Liver (tissue), 9 donors: ENCODE measurements around the gene USP16. TPM values are rescaled to one million over a fixed set of nuclear protein-coding genes. Genes with fewer than 3 reads are reported as not detected.

ENCODE experiments used
- DNase-seq: peaks from one replicate; pipeline ENCODE4 v3.0.0-alpha.2; 2017; ENCODE audit warnings: low spot score
- H3K27ac ChIP-seq, 2 donors: one replicate each; pipeline ENCODE4 v1.7.0; 2013; ENCODE audit warnings: inconsistent platforms in 2 of 2, low read length in 2 of 2, control low read depth in 1 of 2, low read depth in 1 of 2, mild to moderate bottlenecking in 1 of 2
- H3K27me3 ChIP-seq, 4 donors: one replicate each; pipeline versions ENCODE4 v1.6.1 to v1.7.0; 2013; ENCODE audit warnings: low read length in 3 of 4, inconsistent platforms in 1 of 4, mild to moderate bottlenecking in 1 of 4, moderate library complexity in 1 of 4; ENCODE audit not compliant: control insufficient read depth in 4 of 4, insufficient read depth in 4 of 4
- H3K36me3 ChIP-seq, 4 donors: one replicate each; pipeline versions ENCODE4 v1.6.1 to v1.7.0; 2013; ENCODE audit warnings: low read length in 3 of 4, mild to moderate bottlenecking in 3 of 4, low read depth in 1 of 4, moderate library complexity in 1 of 4; ENCODE audit not compliant: control insufficient read depth in 4 of 4, insufficient read depth in 3 of 4
- H3K4me1 ChIP-seq, 4 donors: one replicate each; pipeline versions ENCODE4 v1.6.1 to v1.7.0; 2013; ENCODE audit warnings: low read length in 3 of 4, mild to moderate bottlenecking in 3 of 4, moderate library complexity in 1 of 4; ENCODE audit not compliant: control insufficient read depth in 4 of 4, insufficient read depth in 4 of 4
- H3K4me3 ChIP-seq, 3 donors: one replicate each; pipeline versions ENCODE4 v1.6.1 to v1.7.0; 2013; ENCODE audit warnings: low read length in 3 of 3, control low read depth in 1 of 3, low read depth in 1 of 3, mild to moderate bottlenecking in 1 of 3
- H3K9ac ChIP-seq, 2 donors: one replicate each; pipeline ENCODE4 v1.7.0; 2013; ENCODE audit warnings: low read length in 2 of 2, mild to moderate bottlenecking in 2 of 2, moderate library complexity in 2 of 2, control low read depth in 1 of 2, low read depth in 1 of 2
- H3K9me3 ChIP-seq, 4 donors: one replicate each; pipeline versions ENCODE4 v1.6.1 to v1.7.0; 2013; ENCODE audit warnings: low read length in 3 of 4; ENCODE audit not compliant: control insufficient read depth in 4 of 4
- EGR1 ChIP-seq, 2 donors: IDR thresholded peaks; 2 replicates each; pipeline ENCODE4 v1.6.1; 2016 to 2018; ENCODE audit warnings: antibody characterized with exemption in 2 of 2, low read depth in 2 of 2
- FOXA1 ChIP-seq: IDR thresholded peaks from 2 replicates; pipeline ENCODE4 v1.6.1; 2016; ENCODE audit warnings: antibody characterized with exemption
- FOXA2 ChIP-seq: IDR thresholded peaks from 2 replicates; pipeline ENCODE4 v1.6.1; 2016; ENCODE audit warnings: antibody characterized with exemption
- GABPA ChIP-seq, 2 donors: IDR thresholded peaks in 1 of 2; conservative IDR thresholded peaks in 1 of 2; 2 replicates each; pipeline ENCODE4 v1.6.1; 2016; ENCODE audit warnings: antibody characterized with exemption in 2 of 2, mild to moderate bottlenecking in 1 of 2, moderate library complexity in 1 of 2
- HNF4A ChIP-seq, 2 donors: conservative IDR thresholded peaks; 2 replicates each; pipeline ENCODE4 v1.6.1; 2016; ENCODE audit warnings: antibody characterized with exemption in 2 of 2, mild to moderate bottlenecking in 2 of 2
- HNF4G ChIP-seq: IDR thresholded peaks from 2 replicates; pipeline ENCODE4 v1.6.1; 2016; ENCODE audit warnings: antibody characterized with exemption
- JUND ChIP-seq, 2 donors: IDR thresholded peaks; 2 replicates each; pipeline ENCODE4 v1.6.1; 2016; ENCODE audit warnings: antibody characterized with exemption in 2 of 2
- NR2F2 ChIP-seq: IDR thresholded peaks from 2 replicates; pipeline ENCODE4 v1.6.1; 2016; ENCODE audit warnings: antibody characterized with exemption
- RAD21 ChIP-seq, 2 donors: IDR thresholded peaks; 2 replicates each; pipeline ENCODE4 v1.6.1; 2016; ENCODE audit warnings: antibody characterized with exemption in 2 of 2, mild to moderate bottlenecking in 2 of 2
- RXRA ChIP-seq, 2 donors: IDR thresholded peaks; 2 replicates each; pipeline ENCODE4 v1.6.1; 2017 to 2018; ENCODE audit warnings: antibody characterized with exemption in 2 of 2, mild to moderate bottlenecking in 1 of 2
- SP1 ChIP-seq: IDR thresholded peaks from 2 replicates; pipeline ENCODE4 v1.6.1; 2018; ENCODE audit warnings: antibody characterized with exemption, mild to moderate bottlenecking
- TAF1 ChIP-seq: conservative IDR thresholded peaks from 2 replicates; pipeline ENCODE4 v1.6.1; 2016; ENCODE audit warnings: antibody characterized with exemption, mild to moderate bottlenecking
- YY1 ChIP-seq: IDR thresholded peaks from 2 replicates; pipeline ENCODE4 v1.6.1; 2016; ENCODE audit warnings: antibody characterized with exemption, mild to moderate bottlenecking
- WGBS: extraction: QIAGEN DNeasy Blood & Tissue Kit; methylation state at CpG from one replicate; pipeline ENCODE4 v1.1.7; 2013; 5-methylcytosine and 5-hydroxymethylcytosine counted together
- polyA plus RNA-seq, 2 donors: library from polyadenylated mRNA; stranded (reverse) in 1 of 2; unstranded in 1 of 2; fragments of 200-250 nt in 1 of 2; fragments of >200 nt in 1 of 2; fragmentation: Nextera tagmentation in 1 of 2; extraction: Ambion mirVana in 1 of 2; gene quantifications; one replicate each; pipeline versions ENCODE4 v1.2.1 to v1.2.3, GENCODE V29; 2013 to 2015
- total RNA-seq, 2 donors: library from RNA; depleted of rRNA; stranded (reverse); fragments of >200 nt; gene quantifications; one replicate each; pipeline ENCODE4 v1.2.3, GENCODE V29; 2014
- TF ChIP-seq, protein P1 (sequence below): fragments of 150-350 bp; IDR thresholded peaks from 2 replicates; pipeline ENCODE4 v1.5.1; 2017; ENCODE audit warnings: improper control_type of control experiment, low read depth, low read length; ENCODE audit not compliant: missing input control
- TF ChIP-seq, protein P2 (sequence below): IDR thresholded peaks from 2 replicates; pipeline ENCODE4 v1.6.1; 2016; ENCODE audit warnings: antibody characterized with exemption
- TF ChIP-seq, protein P3 (sequence below): IDR thresholded peaks from 2 replicates; pipeline ENCODE4 v1.6.1; 2016; ENCODE audit warnings: antibody characterized with exemption
- TF ChIP-seq, protein P4 (sequence below): IDR thresholded peaks from 2 replicates; pipeline ENCODE4 v1.6.1; 2016; ENCODE audit warnings: antibody characterized with exemption, mild to moderate bottlenecking
- TF ChIP-seq, protein P5 (sequence below): IDR thresholded peaks from 2 replicates; pipeline ENCODE4 v1.6.1; 2016; ENCODE audit warnings: antibody characterized with exemption
- donor health status: healthy.
- donor health status: healthy.
- donor health status: healthy.
- donor health status: healthy.
- donor health status: healthy.

Gene USP16
- total and polyA plus RNA-seq, 4 donors = 13.3 to 45.3 (median 18.1) TPM

DNA sequence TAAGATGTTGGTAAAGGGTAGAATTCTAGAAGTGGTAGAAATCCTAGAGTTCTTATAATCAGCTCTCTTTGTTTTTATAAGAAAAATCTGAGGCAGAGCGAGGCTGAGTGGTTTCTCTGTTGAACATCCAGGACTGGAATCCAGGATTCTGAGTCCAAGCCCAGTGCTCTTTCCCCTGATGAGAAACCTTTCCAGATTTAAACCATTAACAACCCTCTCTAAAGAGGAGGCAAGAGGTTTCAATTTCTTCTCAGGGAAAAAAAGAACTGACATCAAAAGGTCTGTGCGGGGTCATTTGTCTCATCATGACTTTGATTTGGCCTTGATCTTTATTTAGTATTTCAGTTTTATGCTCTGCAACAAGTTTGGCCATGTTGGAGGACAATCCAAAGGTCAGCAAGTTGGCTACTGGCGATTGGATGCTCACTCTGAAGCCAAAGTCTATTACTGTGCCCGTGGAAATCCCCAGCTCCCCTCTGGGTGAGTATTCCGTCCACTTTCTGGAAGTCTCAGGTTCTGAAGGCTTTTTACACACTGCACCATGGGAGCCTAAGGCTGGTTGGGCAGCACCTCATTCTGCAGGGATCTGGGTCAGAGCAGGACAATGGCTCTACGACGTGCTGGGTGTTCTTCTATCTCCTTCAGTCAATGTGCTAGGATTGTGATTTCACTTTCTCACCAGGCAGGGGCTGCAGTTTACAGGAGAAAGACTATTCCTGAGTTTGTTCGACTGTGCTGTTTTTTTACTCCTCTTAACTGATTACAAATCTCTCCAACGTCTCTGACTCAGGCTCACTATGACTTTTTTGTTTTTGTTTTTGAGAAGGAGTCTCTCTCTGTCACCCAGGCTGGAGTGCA is 67.9 kb downstream of the USP16 start:
- H3K27me3 ChIP-seq = no peaks in the 10 kb centered on the region
- H3K4me3 ChIP-seq = peak overlapping the region in 1 of 3 donors; percentile 22
- 31% methylated on average over 9 of the region's 9 CpGs for WGBS
- peak; percentile 99 for TF ChIP-seq HNF4A (conservative IDR thresholded peaks at IDR 0.05)
- peak; percentile 91 for TF ChIP-seq YY1
- peak; percentile 68 for TF ChIP-seq NR2F2
- TF ChIP-seq SP1 = peak; percentile 94
- TF ChIP-seq RXRA (IDR thresholded peaks at IDR 0.05) = peak; percentile 87 to 93
- peak in 1 of 2 donors; percentile 16 for TF ChIP-seq EGR1 (IDR thresholded peaks at IDR 0.05; ENCODE audit: low read depth in 2 of 2)
- peak; percentile 71 for TF ChIP-seq TAF1
- TF ChIP-seq, protein P1, sequence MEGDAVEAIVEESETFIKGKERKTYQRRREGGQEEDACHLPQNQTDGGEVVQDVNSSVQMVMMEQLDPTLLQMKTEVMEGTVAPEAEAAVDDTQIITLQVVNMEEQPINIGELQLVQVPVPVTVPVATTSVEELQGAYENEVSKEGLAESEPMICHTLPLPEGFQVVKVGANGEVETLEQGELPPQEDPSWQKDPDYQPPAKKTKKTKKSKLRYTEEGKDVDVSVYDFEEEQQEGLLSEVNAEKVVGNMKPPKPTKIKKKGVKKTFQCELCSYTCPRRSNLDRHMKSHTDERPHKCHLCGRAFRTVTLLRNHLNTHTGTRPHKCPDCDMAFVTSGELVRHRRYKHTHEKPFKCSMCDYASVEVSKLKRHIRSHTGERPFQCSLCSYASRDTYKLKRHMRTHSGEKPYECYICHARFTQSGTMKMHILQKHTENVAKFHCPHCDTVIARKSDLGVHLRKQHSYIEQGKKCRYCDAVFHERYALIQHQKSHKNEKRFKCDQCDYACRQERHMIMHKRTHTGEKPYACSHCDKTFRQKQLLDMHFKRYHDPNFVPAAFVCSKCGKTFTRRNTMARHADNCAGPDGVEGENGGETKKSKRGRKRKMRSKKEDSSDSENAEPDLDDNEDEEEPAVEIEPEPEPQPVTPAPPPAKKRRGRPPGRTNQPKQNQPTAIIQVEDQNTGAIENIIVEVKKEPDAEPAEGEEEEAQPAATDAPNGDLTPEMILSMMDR = no peak
- TF ChIP-seq FOXA2 = no peak
- TF ChIP-seq, protein P2, sequence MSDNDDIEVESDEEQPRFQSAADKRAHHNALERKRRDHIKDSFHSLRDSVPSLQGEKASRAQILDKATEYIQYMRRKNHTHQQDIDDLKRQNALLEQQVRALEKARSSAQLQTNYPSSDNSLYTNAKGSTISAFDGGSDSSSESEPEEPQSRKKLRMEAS = peak; percentile 79
- no peak for TF ChIP-seq GABPA (IDR thresholded peaks at IDR 0.05 in 1 of 2, conservative IDR thresholded peaks at IDR 0.05 in 1 of 2)
- TF ChIP-seq JUND (IDR thresholded peaks at IDR 0.05) = peak; percentile 48 to 79
- peak; percentile 39 for TF ChIP-seq FOXA1
- TF ChIP-seq, protein P3, sequence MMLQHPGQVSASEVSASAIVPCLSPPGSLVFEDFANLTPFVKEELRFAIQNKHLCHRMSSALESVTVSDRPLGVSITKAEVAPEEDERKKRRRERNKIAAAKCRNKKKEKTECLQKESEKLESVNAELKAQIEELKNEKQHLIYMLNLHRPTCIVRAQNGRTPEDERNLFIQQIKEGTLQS = peak; percentile 52
- peak; percentile 94 for TF ChIP-seq HNF4G
- TF ChIP-seq, protein P4, sequence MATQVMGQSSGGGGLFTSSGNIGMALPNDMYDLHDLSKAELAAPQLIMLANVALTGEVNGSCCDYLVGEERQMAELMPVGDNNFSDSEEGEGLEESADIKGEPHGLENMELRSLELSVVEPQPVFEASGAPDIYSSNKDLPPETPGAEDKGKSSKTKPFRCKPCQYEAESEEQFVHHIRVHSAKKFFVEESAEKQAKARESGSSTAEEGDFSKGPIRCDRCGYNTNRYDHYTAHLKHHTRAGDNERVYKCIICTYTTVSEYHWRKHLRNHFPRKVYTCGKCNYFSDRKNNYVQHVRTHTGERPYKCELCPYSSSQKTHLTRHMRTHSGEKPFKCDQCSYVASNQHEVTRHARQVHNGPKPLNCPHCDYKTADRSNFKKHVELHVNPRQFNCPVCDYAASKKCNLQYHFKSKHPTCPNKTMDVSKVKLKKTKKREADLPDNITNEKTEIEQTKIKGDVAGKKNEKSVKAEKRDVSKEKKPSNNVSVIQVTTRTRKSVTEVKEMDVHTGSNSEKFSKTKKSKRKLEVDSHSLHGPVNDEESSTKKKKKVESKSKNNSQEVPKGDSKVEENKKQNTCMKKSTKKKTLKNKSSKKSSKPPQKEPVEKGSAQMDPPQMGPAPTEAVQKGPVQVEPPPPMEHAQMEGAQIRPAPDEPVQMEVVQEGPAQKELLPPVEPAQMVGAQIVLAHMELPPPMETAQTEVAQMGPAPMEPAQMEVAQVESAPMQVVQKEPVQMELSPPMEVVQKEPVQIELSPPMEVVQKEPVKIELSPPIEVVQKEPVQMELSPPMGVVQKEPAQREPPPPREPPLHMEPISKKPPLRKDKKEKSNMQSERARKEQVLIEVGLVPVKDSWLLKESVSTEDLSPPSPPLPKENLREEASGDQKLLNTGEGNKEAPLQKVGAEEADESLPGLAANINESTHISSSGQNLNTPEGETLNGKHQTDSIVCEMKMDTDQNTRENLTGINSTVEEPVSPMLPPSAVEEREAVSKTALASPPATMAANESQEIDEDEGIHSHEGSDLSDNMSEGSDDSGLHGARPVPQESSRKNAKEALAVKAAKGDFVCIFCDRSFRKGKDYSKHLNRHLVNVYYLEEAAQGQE = peak; percentile 86
- TF ChIP-seq, protein P5, sequence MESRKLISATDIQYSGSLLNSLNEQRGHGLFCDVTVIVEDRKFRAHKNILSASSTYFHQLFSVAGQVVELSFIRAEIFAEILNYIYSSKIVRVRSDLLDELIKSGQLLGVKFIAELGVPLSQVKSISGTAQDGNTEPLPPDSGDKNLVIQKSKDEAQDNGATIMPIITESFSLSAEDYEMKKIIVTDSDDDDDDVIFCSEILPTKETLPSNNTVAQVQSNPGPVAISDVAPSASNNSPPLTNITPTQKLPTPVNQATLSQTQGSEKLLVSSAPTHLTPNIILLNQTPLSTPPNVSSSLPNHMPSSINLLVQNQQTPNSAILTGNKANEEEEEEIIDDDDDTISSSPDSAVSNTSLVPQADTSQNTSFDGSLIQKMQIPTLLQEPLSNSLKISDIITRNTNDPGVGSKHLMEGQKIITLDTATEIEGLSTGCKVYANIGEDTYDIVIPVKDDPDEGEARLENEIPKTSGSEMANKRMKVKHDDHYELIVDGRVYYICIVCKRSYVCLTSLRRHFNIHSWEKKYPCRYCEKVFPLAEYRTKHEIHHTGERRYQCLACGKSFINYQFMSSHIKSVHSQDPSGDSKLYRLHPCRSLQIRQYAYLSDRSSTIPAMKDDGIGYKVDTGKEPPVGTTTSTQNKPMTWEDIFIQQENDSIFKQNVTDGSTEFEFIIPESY = peak; percentile 91
- TF ChIP-seq RAD21 (IDR thresholded peaks at IDR 0.05) = peak; percentile 47 to 59
- H3K4me1 ChIP-seq = peaks cover 0 to 18% (median 6%) of the 10 kb centered on the region in 4 donors
- no peak for DNase-seq
- H3K27ac ChIP-seq = peak overlapping the region; percentile 80 to 84
- H3K9ac ChIP-seq = no peak overlapping the region
- no peaks in the 10 kb centered on the region for H3K9me3 ChIP-seq
- H3K36me3 ChIP-seq = no peaks in the 10 kb centered on the region
